Measurements from ENCODE around the gene PKNOX2. TPM values are rescaled to one million over a fixed set of nuclear protein-coding genes. Genes with fewer than 3 reads are reported as not detected.

PKNOX2 gene
- total RNA-seq, 1 donor from 2014 or later = 31.8 TPM

GRCh38 chr11:125335106-125335505 is 170.6 kb downstream of the PKNOX2 start:
- DNase-seq (ENCODE audit: low spot score) = peak; percentile 77

- DNase-seq (ENCODE audit: low spot score) = no peak
Observed at GRCh38 chr11:125337836-125338834, 173.6 kb downstream of the PKNOX2 start.

GRCh38 chr11:125338886-125339811 is 174.6 kb downstream of the PKNOX2 start:
- peak; percentile 83 for DNase-seq (ENCODE audit: low spot score)

- no peak for DNase-seq (ENCODE audit: low spot score)
Observed at GRCh38 chr11:125341676-125342075, 177.1 kb downstream of the PKNOX2 start.

- no peak for DNase-seq (ENCODE audit: low spot score)
Observed at GRCh38 chr11:125342281-125342930, 177.9 kb downstream of the PKNOX2 start.

GRCh38 chr11:125343086-125343717 is 178.7 kb downstream of the PKNOX2 start:
- no peak for DNase-seq (ENCODE audit: low spot score)

GRCh38 chr11:125343718-125344131 is 179.2 kb downstream of the PKNOX2 start:
- peak; percentile 83 for DNase-seq (ENCODE audit: low spot score)

GRCh38 chr11:125344846-125345420 is 180.4 kb downstream of the PKNOX2 start:
- no peak for DNase-seq (ENCODE audit: low spot score)

- peak; percentile 90 for DNase-seq (ENCODE audit: low spot score)
Observed at GRCh38 chr11:125345421-125346178, 181.0 kb downstream of the PKNOX2 start.

- DNase-seq (ENCODE audit: low spot score) = peak; percentile 79
Observed at GRCh38 chr11:125346179-125346530, 181.6 kb downstream of the PKNOX2 start.

GRCh38 chr11:125346565-125347260 is 182.2 kb downstream of the PKNOX2 start:
- no peak for DNase-seq (ENCODE audit: low spot score)

GRCh38 chr11:125347261-125347585 is 182.7 kb downstream of the PKNOX2 start:
- no peak for DNase-seq (ENCODE audit: low spot score)

GRCh38 chr11:125348141-125348651 is 183.6 kb downstream of the PKNOX2 start:
- no peak for DNase-seq (ENCODE audit: low spot score)

- DNase-seq (ENCODE audit: low spot score) = peak; percentile 62
Observed at GRCh38 chr11:125348674-125349309, 184.2 kb downstream of the PKNOX2 start.

GRCh38 chr11:125350206-125351032 is 185.9 kb downstream of the PKNOX2 start:
- DNase-seq (ENCODE audit: low spot score) = peak; percentile 48

GRCh38 chr11:125351033-125351867 is 186.7 kb downstream of the PKNOX2 start:
- no peak for DNase-seq (ENCODE audit: low spot score)

GRCh38 chr11:125351868-125352250 is 187.3 kb downstream of the PKNOX2 start:
- DNase-seq (ENCODE audit: low spot score) = no peak
